Right atrium auricular region (tissue), 2 donors: ENCODE measurements around the gene CDC14A. TPM values are rescaled to one million over a fixed set of nuclear protein-coding genes. Genes with fewer than 3 reads are reported as not detected.
A peak's percentile ranks its signal among the peaks of the same experiment; 100 is the strongest.

ENCODE experiments used
- DNase-seq: peaks from one replicate; pipeline ENCODE4 v3.0.0-alpha.2; 2019; ENCODE audit warnings: low spot score
- H3K27ac ChIP-seq, 2 donors: fragments of 200-600 bp; sonication (generic); 1 replicate in 1 of 2; 2 replicates in 1 of 2; pipeline ENCODE4 v1.5.1; 2016 to 2019
- H3K27me3 ChIP-seq, 2 donors: fragments of 200-600 bp; sonication (generic); one replicate each; pipeline versions ENCODE4 v1.5.1 to v1.6.0; 2017 to 2019
- H3K36me3 ChIP-seq: fragments of 200-600 bp; sonication (generic); one replicate; pipeline ENCODE4 v1.5.1; 2016
- H3K4me1 ChIP-seq, 2 donors: fragments of 200-600 bp; sonication (generic); one replicate each; pipeline versions ENCODE4 v1.5.1 to v1.6.0; 2017 to 2019
- H3K4me3 ChIP-seq, 2 donors: fragments of 200-600 bp; sonication (generic); 1 replicate in 1 of 2; 2 replicates in 1 of 2; pipeline ENCODE4 v1.5.1; 2017 to 2019; ENCODE audit warnings: mild to moderate bottlenecking in 1 of 2, moderate library complexity in 1 of 2
- H3K9me3 ChIP-seq, 2 donors: fragments of 200-600 bp; sonication (generic); one replicate each; pipeline ENCODE4 v1.5.1; 2019
- CTCF ChIP-seq, 2 donors: fragments of 200-600 bp; sonication (generic); IDR thresholded peaks; one replicate each; pipeline ENCODE4 v1.5.1; 2019; ENCODE audit warnings: antibody characterized with exemption in 2 of 2
- total RNA-seq, 2 donors: library from RNA; depleted of rRNA; stranded (reverse); fragments of >200 nt; gene quantifications; one replicate each; pipeline ENCODE4 v1.1.0, GENCODE V29; 2016

CDC14A gene
- total RNA-seq, 2 donors from 2014 or later: 5.3 to 5.5 TPM

- Histone ChIP-seq H3K4me1 (peaks cover 0 to 6% of the 10 kb centered on the region in 2 donors), H3K9me3 (peaks cover 0 to 24% of the 10 kb centered on the region in 2 donors), H3K27ac (no peak overlapping the region), H3K4me3 (no peak overlapping the region), H3K36me3 (no peaks in the 10 kb centered on the region), H3K27me3 (no peaks in the 10 kb centered on the region)
- TF ChIP-seq CTCF (IDR thresholded peaks at IDR 0.05): no peak
- no peak for DNase-seq
Observed at GRCh38 chr1:100320311-100321099, 31.8 kb upstream of the CDC14A start.

GRCh38 chr1:100321100-100321493 is 31.2 kb upstream of the CDC14A start:
- no peak for TF ChIP-seq CTCF (IDR thresholded peaks at IDR 0.05)
- no peak for DNase-seq

GRCh38 chr1:100321506-100321905 is 30.8 kb upstream of the CDC14A start:
- TF ChIP-seq CTCF (IDR thresholded peaks at IDR 0.05): no peak
- Histone ChIP-seq H3K27ac (no peak overlapping the region), H3K27me3 (no peaks in the 10 kb centered on the region), H3K4me3 (no peak overlapping the region), H3K36me3 (no peaks in the 10 kb centered on the region), H3K4me1 (peaks cover 0 to 6% of the 10 kb centered on the region in 2 donors), H3K9me3 (peaks cover 0 to 16% of the 10 kb centered on the region in 2 donors)
- DNase-seq: no peak

More at GRCh38 chr1:100321100-100321493, 31.2 kb upstream of the CDC14A start:
- H3K27ac ChIP-seq: no peak overlapping the region
- no peaks in the 10 kb centered on the region for H3K27me3 ChIP-seq
- peaks cover 0 to 18% of the 10 kb centered on the region in 2 donors for H3K9me3 ChIP-seq
- peaks cover 0 to 6% of the 10 kb centered on the region in 2 donors for H3K4me1 ChIP-seq
- H3K36me3 ChIP-seq: no peaks in the 10 kb centered on the region
- no peak overlapping the region for H3K4me3 ChIP-seq

- Histone ChIP-seq H3K27me3 (no peaks in the 10 kb centered on the region), H3K4me1 (peaks cover 0 to 6% of the 10 kb centered on the region in 2 donors), H3K27ac (peak overlapping the region in 1 of 2 donors; percentile 44), H3K4me3 (no peak overlapping the region), H3K36me3 (no peaks in the 10 kb centered on the region), H3K9me3 (peaks cover 0 to 16% of the 10 kb centered on the region in 2 donors)
- TF ChIP-seq CTCF (IDR thresholded peaks at IDR 0.05): no peak
- DNase-seq: no peak
Observed at GRCh38 chr1:100322436-100323211, 29.7 kb upstream of the CDC14A start.

- Histone ChIP-seq H3K36me3 (no peaks in the 10 kb centered on the region), H3K4me3 (no peak overlapping the region), H3K27ac (peak overlapping the region in 1 of 2 donors; percentile 44), H3K9me3 (peaks cover 0 to 16% of the 10 kb centered on the region in 2 donors), H3K27me3 (no peaks in the 10 kb centered on the region), H3K4me1 (peaks cover 0 to 6% of the 10 kb centered on the region in 2 donors)
- DNase-seq: no peak
- TF ChIP-seq CTCF (IDR thresholded peaks at IDR 0.05): no peak
Observed at GRCh38 chr1:100323419-100324106, 28.7 kb upstream of the CDC14A start.
